ENCODE data around the gene TMEM270. TPM values are rescaled to one million over a fixed set of nuclear protein-coding genes. Genes with fewer than 3 reads are reported as not detected.
A peak's percentile ranks its signal among the peaks of the same experiment; 100 is the strongest.

Gene TMEM270
- total and polyA plus RNA-seq, 2 of the 8 experiments (the other 6 are each of a cell fraction or from before 2014, with no cell fraction given) = 0.26 TPM; not detected in 1

DNA sequence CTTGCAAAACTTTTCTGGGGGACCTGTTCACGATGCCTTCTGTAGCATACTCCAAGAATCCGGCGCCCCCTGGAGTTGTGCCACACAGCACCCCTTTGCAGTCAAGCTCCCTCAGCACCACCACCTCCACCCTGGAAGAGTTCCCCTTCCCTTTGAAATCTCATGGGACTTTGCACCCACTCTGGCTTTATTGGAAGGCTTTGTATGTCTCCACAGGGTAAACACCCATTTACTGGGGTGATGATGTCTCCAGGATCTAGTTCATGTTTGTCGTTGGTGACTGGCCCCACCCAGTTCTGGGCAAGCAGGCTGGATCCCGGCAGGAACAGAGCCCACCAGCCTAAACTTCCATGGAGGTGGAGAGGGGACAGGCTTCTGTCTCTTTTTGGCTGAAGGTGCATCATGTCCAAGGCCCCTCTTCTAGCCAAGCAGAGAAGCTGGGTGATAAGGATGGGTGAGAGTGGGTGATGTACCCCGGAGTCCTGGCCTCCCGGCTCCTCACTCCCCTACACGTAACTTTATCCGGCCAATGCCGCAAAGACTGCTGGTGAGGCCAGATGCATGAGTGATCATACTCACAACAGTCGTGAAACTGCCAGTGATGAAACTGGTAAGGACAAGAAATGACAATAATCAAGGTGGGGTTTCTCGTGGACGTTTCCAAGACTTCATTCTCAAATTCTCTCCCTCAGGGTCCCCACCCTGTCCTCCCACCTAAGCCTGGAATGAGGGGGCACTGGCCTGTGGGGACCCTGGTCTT lies 30.9 kb upstream of the TMEM270 start:
- H2AK5ac ChIP-seq (ENCODE audit: low read depth, low read length) = peak overlapping the region; percentile 84
- ChIA-PET POLR2A (ENCODE audit: partially characterized antibody) (interaction anchor here (0.6 to 6.8 kb wide), 9 partner anchors 8 to 204 kb away, joined by 3 to 96 read pairs (median 8); partner anchors contain the start of genes ABHD11 and METTL27), CTCF (ENCODE audit: partially characterized antibody) (interaction anchor here (0.6 to 5.5 kb wide), 9 partner anchors 10 to 100 kb away, joined by 3 to 65 read pairs (median 6); partner anchors contain the start of genes CLDN3 and METTL27)
- peak overlapping the region; percentile 42 for H3K27ac ChIP-seq (ENCODE audit: low read depth, low read length)
- peak overlapping the region in 2 of 4 experiments; percentile 52 to 58; a peak in 4 of 7 replicates for H3K9ac ChIP-seq (replicated peaks in 1 of 4; ENCODE audit: extremely low read depth in 1 of 4, low read depth in 3 of 4, low read length in 3 of 4)
- H4K5ac ChIP-seq (ENCODE audit: insufficient read length, low read depth, low read length) = peak overlapping the region; percentile 69
- H4K8ac ChIP-seq (ENCODE audit: extremely low read depth, insufficient read depth, low read length) = peak overlapping the region; percentile 89
- no peak for DNase-seq (ENCODE audit: low read depth in 1 of 2, low spot score in 2 of 2)
- peak overlapping the region; percentile 75; the same call in 1 of the 2 replicates for H2BK15ac ChIP-seq (ENCODE audit: low read length)
- H3K23ac ChIP-seq (ENCODE audit: insufficient read length) = no peak overlapping the region
- H3K14ac ChIP-seq (ENCODE audit: insufficient read length) = no peak overlapping the region
- H3K4me3 ChIP-seq (ENCODE audit: extremely low read depth in 1 of 4, insufficient read depth in 2 of 4, low read depth in 3 of 4, low read length in 4 of 4) = peak overlapping the region in 3 of 4 experiments; percentile 59 to 63 (median 60); a peak in 3 of 8 replicates
- H3K18ac ChIP-seq (ENCODE audit: extremely low read depth, low read length) = peak overlapping the region; percentile 84
- peak overlapping the region; percentile 57 for H3K4ac ChIP-seq (replicated peaks; ENCODE audit: insufficient read length, low read depth, low read length)
- peak overlapping the region; percentile 92 for H2BK5ac ChIP-seq (ENCODE audit: low read depth, low read length)
- no peaks in the 10 kb centered on the region; a peak in 1 of 8 replicates for H3K36me3 ChIP-seq (ENCODE audit: control insufficient read depth in 2 of 4, insufficient read depth in 4 of 4, low read length in 3 of 4)
- H3K4me2 ChIP-seq (ENCODE audit: insufficient read depth in 1 of 2, low read depth in 2 of 2, low read length in 2 of 2) = peak overlapping the region; percentile 63 to 82
- peak overlapping the region; percentile 99 for H2BK20ac ChIP-seq (ENCODE audit: low read length)
- peak overlapping the region; percentile 80 for H2BK120ac ChIP-seq (replicated peaks; ENCODE audit: low read depth, low read length)
- H3K27me3 ChIP-seq (replicated peaks in 1 of 4; ENCODE audit: control insufficient read depth in 3 of 4, extremely low read depth in 1 of 4, insufficient read depth in 3 of 4, low read length in 3 of 4) = peaks cover 0 to 4% (median 0%) of the 10 kb centered on the region in 4 experiments; a peak in 2 of 7 replicates
- no peak for FAIRE-seq
- 72% methylated on average over 13 of the region's 13 CpGs; no CpG with 5 or more reads in 1 of the 2 experiments for WGBS, 2 experiments (ENCODE audit: extremely low coverage in 1 of 2, insufficient coverage in 1 of 2, insufficient read length in 1 of 2, insufficient replicate concordance in 2 of 2, low coverage in 1 of 2, low lambda C conversion rate in 2 of 2, missing lambda C conversion rate in 1 of 2)
- H2BK12ac ChIP-seq (ENCODE audit: low read depth, low read length) = peak overlapping the region; percentile 97
- H3K79me2 ChIP-seq (ENCODE audit: control insufficient read depth in 1 of 2, insufficient read depth in 2 of 2, low read length in 2 of 2) = no peaks in the 10 kb centered on the region; a peak in 1 of 4 replicates
- peaks cover 5 to 7% of the 10 kb centered on the region in 2 experiments; a peak in 2 of 4 replicates for H3K9me3 ChIP-seq (ENCODE audit: insufficient read depth in 2 of 2, low read depth in 1 of 2, low read length in 1 of 2)
- H2AFZ ChIP-seq (ENCODE audit: low read length) = no peak overlapping the region
- peaks cover 5% of the 10 kb centered on the region; the same call in 1 of the 2 replicates for H3K79me1 ChIP-seq (ENCODE audit: low read depth, low read length)
- peaks cover 22 to 56% (median 43%) of the 10 kb centered on the region in 4 experiments for H3K4me1 ChIP-seq (replicated peaks in 1 of 4; ENCODE audit: control insufficient read depth in 3 of 4, insufficient read depth in 4 of 4, low read length in 3 of 4)
- H3K23me2 ChIP-seq (ENCODE audit: low read depth, low read length) = peaks cover 17% of the 10 kb centered on the region; the same call in 1 of the 2 replicates
- no peaks in the 10 kb centered on the region for H4K20me1 ChIP-seq (replicated peaks in 1 of 2; ENCODE audit: control insufficient read depth in 1 of 2, insufficient read depth in 2 of 2, low read length in 2 of 2)
- peak overlapping the region; percentile 62 for H3K56ac ChIP-seq (replicated peaks; ENCODE audit: insufficient read length, low read depth, low read length)
- peak overlapping the region; percentile 94 for H4K91ac ChIP-seq (replicated peaks; ENCODE audit: insufficient read length, low read length)
- TF ChIP-seq, protein P1, sequence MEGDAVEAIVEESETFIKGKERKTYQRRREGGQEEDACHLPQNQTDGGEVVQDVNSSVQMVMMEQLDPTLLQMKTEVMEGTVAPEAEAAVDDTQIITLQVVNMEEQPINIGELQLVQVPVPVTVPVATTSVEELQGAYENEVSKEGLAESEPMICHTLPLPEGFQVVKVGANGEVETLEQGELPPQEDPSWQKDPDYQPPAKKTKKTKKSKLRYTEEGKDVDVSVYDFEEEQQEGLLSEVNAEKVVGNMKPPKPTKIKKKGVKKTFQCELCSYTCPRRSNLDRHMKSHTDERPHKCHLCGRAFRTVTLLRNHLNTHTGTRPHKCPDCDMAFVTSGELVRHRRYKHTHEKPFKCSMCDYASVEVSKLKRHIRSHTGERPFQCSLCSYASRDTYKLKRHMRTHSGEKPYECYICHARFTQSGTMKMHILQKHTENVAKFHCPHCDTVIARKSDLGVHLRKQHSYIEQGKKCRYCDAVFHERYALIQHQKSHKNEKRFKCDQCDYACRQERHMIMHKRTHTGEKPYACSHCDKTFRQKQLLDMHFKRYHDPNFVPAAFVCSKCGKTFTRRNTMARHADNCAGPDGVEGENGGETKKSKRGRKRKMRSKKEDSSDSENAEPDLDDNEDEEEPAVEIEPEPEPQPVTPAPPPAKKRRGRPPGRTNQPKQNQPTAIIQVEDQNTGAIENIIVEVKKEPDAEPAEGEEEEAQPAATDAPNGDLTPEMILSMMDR (IDR thresholded peaks at IDR 0.05; ENCODE audit: control extremely low read depth in 1 of 3, insufficient read depth in 1 of 3, low read depth in 1 of 3, low read length in 3 of 3) = peak in 1 of 3 experiments; percentile 18; a peak in 1 of 4 replicates
- TF ChIP-seq, protein P2, sequence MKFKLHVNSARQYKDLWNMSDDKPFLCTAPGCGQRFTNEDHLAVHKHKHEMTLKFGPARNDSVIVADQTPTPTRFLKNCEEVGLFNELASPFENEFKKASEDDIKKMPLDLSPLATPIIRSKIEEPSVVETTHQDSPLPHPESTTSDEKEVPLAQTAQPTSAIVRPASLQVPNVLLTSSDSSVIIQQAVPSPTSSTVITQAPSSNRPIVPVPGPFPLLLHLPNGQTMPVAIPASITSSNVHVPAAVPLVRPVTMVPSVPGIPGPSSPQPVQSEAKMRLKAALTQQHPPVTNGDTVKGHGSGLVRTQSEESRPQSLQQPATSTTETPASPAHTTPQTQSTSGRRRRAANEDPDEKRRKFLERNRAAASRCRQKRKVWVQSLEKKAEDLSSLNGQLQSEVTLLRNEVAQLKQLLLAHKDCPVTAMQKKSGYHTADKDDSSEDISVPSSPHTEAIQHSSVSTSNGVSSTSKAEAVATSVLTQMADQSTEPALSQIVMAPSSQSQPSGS (IDR thresholded peaks at IDR 0.05; ENCODE audit: low read length) = 0 out of 2 replicates have a peak, but pooled peaks have one; percentile 39
- TF ChIP-seq SAP30 (IDR thresholded peaks at IDR 0.05; ENCODE audit: insufficient read depth, insufficient replicate concordance, low read length) (no peak), RXRA (IDR thresholded peaks at IDR 0.05; ENCODE audit: insufficient read depth, low read depth, low read length) (no peak), BCL11A (IDR thresholded peaks at IDR 0.05; ENCODE audit: low read depth in 2 of 2, low read length in 2 of 2) (no peak)
